ENCODE measurements around the gene ANGPTL4. TPM values are rescaled to one million over a fixed set of nuclear protein-coding genes. Genes with fewer than 3 reads are reported as not detected.
A peak's percentile ranks its signal among the peaks of the same experiment; 100 is the strongest.

ANGPTL4 gene
- total RNA-seq, 4 donors from 2014 or later: 19.7 to 91.8 (median 41.9) TPM

GRCh38 chr19:8389891-8390616, 26.1 kb downstream of the ANGPTL4 start, which contains the start of gene RAB11B:
TSS of gene RAB11B (plus strand) at chr19:8390360. CDS start at chr19:8390417, 57 bp downstream.
- DNase-seq (peak; percentile 99 to 100), ATAC-seq (peak; percentile 85 to 88)
- H3K4me1 ChIP-seq: peaks cover 46 to 53% of the 10 kb centered on the region in 2 donors
- no peaks in the 10 kb centered on the region for H3K27me3 ChIP-seq
- in situ Hi-C loops (cut with MboI; ENCODE audit: low sequenced_read_pairs in 4 of 4) (no loop called here), intact Hi-C loops (cut with DNase I; ENCODE audit: low total_unique reads) (loop anchor here (1.0 kb wide), 4 partner anchors 23 to 123 kb away; partner anchors contain the start of genes NDUFA7 and RPS28)
- no peaks in the 10 kb centered on the region for H3K36me3 ChIP-seq
- TF ChIP-seq POLR2A (IDR thresholded peaks at IDR 0.05): peak; percentile 69 to 79
- no peak for TF ChIP-seq CTCF (IDR thresholded peaks at IDR 0.05 in 4 of 5, conservative IDR thresholded peaks at IDR 0.05 in 1 of 5)
- H3K9me3 ChIP-seq: no peaks in the 10 kb centered on the region
- H3K27ac ChIP-seq: peak within 1 kb of the TSS; percentile 96 to 100 (median 100)
- H3K4me3 ChIP-seq: peak within 1 kb of the TSS; percentile 68 to 100 (median 72)

GRCh38 chr19:8390617-8390981, 26.6 kb downstream of the ANGPTL4 start:
- intact Hi-C loops (cut with DNase I; ENCODE audit: low total_unique reads): loop anchor here (1.0 kb wide), 4 partner anchors 23 to 123 kb away; partner anchors contain the start of genes NDUFA7 and RPS28
- ATAC-seq (peak; percentile 69 to 76), DNase-seq (peak; percentile 94 to 97)
- peaks cover 52 to 58% of the 10 kb centered on the region in 2 donors for H3K4me1 ChIP-seq
- in situ Hi-C loops (cut with MboI; ENCODE audit: low sequenced_read_pairs in 4 of 4): no loop called here
- TF ChIP-seq CTCF (IDR thresholded peaks at IDR 0.05 in 4 of 5, conservative IDR thresholded peaks at IDR 0.05 in 1 of 5) (no peak), POLR2A (IDR thresholded peaks at IDR 0.05) (peak in 1 of 2 donors; percentile 36)
- no peaks in the 10 kb centered on the region for H3K36me3 ChIP-seq
- H3K9me3 ChIP-seq: no peaks in the 10 kb centered on the region
- peak overlapping the region; percentile 96 to 100 (median 100) for H3K27ac ChIP-seq
- no peaks in the 10 kb centered on the region for H3K27me3 ChIP-seq
- peak overlapping the region; percentile 68 to 100 (median 72) for H3K4me3 ChIP-seq

- H3K27ac ChIP-seq: peak overlapping the region; percentile 96 to 100 (median 100)
- ATAC-seq: no peak
- H3K4me1 ChIP-seq: peaks cover 59 to 65% of the 10 kb centered on the region in 2 donors
- DNase-seq: no peak
- intact Hi-C loops (cut with DNase I; ENCODE audit: low total_unique reads) (no loop called here), in situ Hi-C loops (cut with MboI; ENCODE audit: low sequenced_read_pairs in 4 of 4) (no loop called here)
- no peaks in the 10 kb centered on the region for H3K27me3 ChIP-seq
- no peak for TF ChIP-seq CTCF (IDR thresholded peaks at IDR 0.05 in 4 of 5, conservative IDR thresholded peaks at IDR 0.05 in 1 of 5)
- TF ChIP-seq POLR2A (IDR thresholded peaks at IDR 0.05): no peak
- H3K36me3 ChIP-seq: no peaks in the 10 kb centered on the region
- H3K9me3 ChIP-seq: no peaks in the 10 kb centered on the region
- peak overlapping the region; percentile 43 to 100 (median 68) for H3K4me3 ChIP-seq
These were observed 27.5 kb downstream of the ANGPTL4 start for GRCh38 chr19:8391198-8392016.

- intact Hi-C loops (cut with DNase I; ENCODE audit: low total_unique reads): no loop called here
- DNase-seq: peak in 1 of 2 donors; percentile 68
- Histone ChIP-seq H3K9me3 (no peaks in the 10 kb centered on the region), H3K4me3 (peak overlapping the region; percentile 43 to 100 (median 68)), H3K27ac (peak overlapping the region; percentile 96 to 100 (median 100)), H3K4me1 (peaks cover 66 to 67% of the 10 kb centered on the region in 2 donors), H3K36me3 (no peaks in the 10 kb centered on the region), H3K27me3 (no peaks in the 10 kb centered on the region)
- TF ChIP-seq CTCF (IDR thresholded peaks at IDR 0.05 in 4 of 5, conservative IDR thresholded peaks at IDR 0.05 in 1 of 5): no peak
- peak; percentile 42 to 48 for TF ChIP-seq POLR2A (IDR thresholded peaks at IDR 0.05)
- ATAC-seq: peak in 1 of 2 donors; percentile 7
- in situ Hi-C loops (cut with MboI; ENCODE audit: low sequenced_read_pairs in 4 of 4): no loop called here
These were observed 28.1 kb downstream of the ANGPTL4 start for GRCh38 chr19:8392017-8392591.
